ENCODE data around the gene ANKRD37. TPM values are rescaled to one million over a fixed set of nuclear protein-coding genes. Genes with fewer than 3 reads are reported as not detected.
"Not testable (repeated sequence)": the region's sequence is repeated elsewhere in the genome, so short reads cannot be mapped to it uniquely, and the experiment has no call there.

Gene ANKRD37
- polyA plus RNA-seq, 4 donors: 7.4 to 12.7 (median 8.4) TPM

DNA sequence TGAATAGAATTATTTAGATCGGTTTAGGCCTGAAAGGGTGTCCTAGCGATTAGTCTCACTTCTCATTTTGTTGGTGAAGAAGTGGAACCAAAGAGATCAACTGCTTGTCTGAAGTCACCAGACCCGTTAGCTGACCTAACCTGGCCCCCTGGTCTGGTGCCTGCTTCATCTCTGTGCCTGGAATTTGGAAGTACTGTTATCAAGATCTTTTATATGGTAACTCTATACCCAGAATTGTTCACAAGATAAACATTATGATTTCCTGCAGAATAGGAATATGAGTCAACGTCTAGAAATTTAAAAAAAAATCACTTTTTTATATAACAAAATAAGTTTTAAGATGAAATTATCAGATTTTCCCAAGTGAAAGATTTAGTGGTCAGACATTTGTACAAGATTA is 38.1 kb upstream of the ANKRD37 start:
- 79 to 93% (median 86%) methylated on average over 4 of the region's 4 CpGs for WGBS, 3 donors
- no peak overlapping the region for H3K27ac ChIP-seq (ENCODE audit: low read depth in 1 of 3, low read length in 2 of 3)
- no peak for DNase-seq
- no peak overlapping the region for H3K4me3 ChIP-seq (ENCODE audit: low read depth in 1 of 3, low read length in 3 of 3)
- H3K4me1 ChIP-seq (ENCODE audit: control insufficient read depth in 3 of 3, insufficient read depth in 2 of 3, low read depth in 1 of 3, low read length in 2 of 3): no peaks in the 10 kb centered on the region
- no peaks in the 10 kb centered on the region for H3K9me3 ChIP-seq (ENCODE audit: control insufficient read depth in 2 of 2, insufficient read depth in 1 of 2, low read depth in 1 of 2, low read length in 1 of 2)
- no peak for FAIRE-seq
- peaks cover 0 to 13% (median 2%) of the 10 kb centered on the region in 3 donors for H3K36me3 ChIP-seq (ENCODE audit: control insufficient read depth in 3 of 3, insufficient read depth in 2 of 3, low read depth in 1 of 3, low read length in 3 of 3)
- H3K27me3 ChIP-seq (ENCODE audit: control insufficient read depth in 3 of 3, insufficient read depth in 3 of 3, low read length in 3 of 3): no peaks in the 10 kb centered on the region

DNA sequence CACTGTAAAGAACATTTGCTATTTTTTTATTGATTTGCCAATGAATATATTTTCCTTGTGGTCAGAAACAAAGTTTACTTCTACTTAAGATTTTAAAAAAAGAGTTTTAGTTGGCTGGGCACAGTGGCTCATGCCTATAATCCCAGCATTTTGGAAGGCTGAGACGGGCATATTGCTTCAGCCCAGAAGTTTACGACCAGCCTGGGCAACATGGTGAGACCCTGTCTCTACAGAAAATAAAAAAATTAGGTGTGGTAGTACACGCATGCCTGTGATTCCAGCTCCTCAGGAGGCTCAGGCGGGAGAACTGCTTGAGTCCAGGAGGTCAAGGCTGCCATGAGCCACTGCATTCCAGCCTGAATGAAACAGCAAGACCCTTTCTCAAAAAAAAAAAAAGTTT is 37.7 kb upstream of the ANKRD37 start:
- FAIRE-seq: no peak
- WGBS, 3 donors: 88 to 96% (median 94%) methylated on average over 4 of the region's 4 CpGs

DNA sequence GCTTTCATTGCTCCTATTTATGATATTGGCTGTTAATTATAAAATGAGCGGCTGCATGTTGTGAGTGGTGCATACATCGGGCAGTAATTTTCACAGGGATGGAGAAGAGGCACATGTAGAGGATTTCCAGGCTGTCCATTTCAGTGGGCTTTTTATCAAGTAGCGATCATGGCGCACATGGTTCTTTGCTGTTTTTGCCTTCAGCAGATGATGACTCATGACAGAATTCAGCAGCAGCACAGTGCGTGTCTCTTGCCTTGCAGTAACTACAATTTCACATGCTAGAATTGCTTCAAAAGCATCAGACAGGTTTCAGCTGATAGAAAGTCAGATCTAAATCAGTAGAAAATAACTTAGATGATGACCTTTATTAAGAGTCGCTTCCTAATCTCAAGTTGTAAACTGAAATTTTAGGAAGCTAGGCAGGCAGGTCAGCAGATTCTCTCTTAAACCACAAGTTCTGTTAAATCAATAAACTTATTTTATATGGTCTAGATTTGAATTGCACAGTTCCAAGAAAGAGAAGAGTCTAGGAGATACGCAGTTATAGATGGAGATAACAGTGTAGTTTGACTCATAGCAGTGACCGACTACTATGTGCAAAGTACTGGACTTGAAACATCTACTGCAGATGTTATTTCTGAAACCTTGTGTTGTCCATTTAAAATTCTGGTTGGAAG is 36.7 kb upstream of the ANKRD37 start:
- Histone ChIP-seq H3K36me3 (ENCODE audit: control insufficient read depth in 3 of 3, insufficient read depth in 2 of 3, low read depth in 1 of 3, low read length in 3 of 3) (peaks cover 0 to 10% (median 2%) of the 10 kb centered on the region in 3 donors), H3K27ac (ENCODE audit: low read depth in 1 of 3, low read length in 2 of 3) (no peak overlapping the region), H3K4me3 (ENCODE audit: low read depth in 1 of 3, low read length in 3 of 3) (no peak overlapping the region), H3K9me3 (ENCODE audit: control insufficient read depth in 2 of 2, insufficient read depth in 1 of 2, low read depth in 1 of 2, low read length in 1 of 2) (no peaks in the 10 kb centered on the region), H3K4me1 (ENCODE audit: control insufficient read depth in 3 of 3, insufficient read depth in 2 of 3, low read depth in 1 of 3, low read length in 2 of 3) (no peaks in the 10 kb centered on the region), H3K27me3 (ENCODE audit: control insufficient read depth in 3 of 3, insufficient read depth in 3 of 3, low read length in 3 of 3) (no peaks in the 10 kb centered on the region)
- DNase-seq (no peak), FAIRE-seq (no peak)
- 96 to 98% (median 97%) methylated on average over 8 of the region's 8 CpGs for whole genome bisulfite sequencing, 3 donors

More for the DNA sequence above, 37.7 kb upstream of the ANKRD37 start:
- H3K4me3 ChIP-seq (ENCODE audit: low read depth in 1 of 3, low read length in 3 of 3): no peak overlapping the region
- no peaks in the 10 kb centered on the region for H3K27me3 ChIP-seq (ENCODE audit: control insufficient read depth in 3 of 3, insufficient read depth in 3 of 3, low read length in 3 of 3)
- no peaks in the 10 kb centered on the region for H3K4me1 ChIP-seq (ENCODE audit: control insufficient read depth in 3 of 3, insufficient read depth in 2 of 3, low read depth in 1 of 3, low read length in 2 of 3)
- H3K36me3 ChIP-seq (ENCODE audit: control insufficient read depth in 3 of 3, insufficient read depth in 2 of 3, low read depth in 1 of 3, low read length in 3 of 3): peaks cover 0 to 13% (median 2%) of the 10 kb centered on the region in 3 donors
- no peak for DNase-seq
- no peaks in the 10 kb centered on the region for H3K9me3 ChIP-seq (ENCODE audit: control insufficient read depth in 2 of 2, insufficient read depth in 1 of 2, low read depth in 1 of 2, low read length in 1 of 2)
- H3K27ac ChIP-seq (ENCODE audit: low read depth in 1 of 3, low read length in 2 of 3): no peak overlapping the region

GRCh38 chr4:185361872-185362271 is 34.8 kb upstream of the ANKRD37 start:
- peaks cover 0 to 6% (median 2%) of the 10 kb centered on the region in 3 donors for H3K36me3 ChIP-seq (ENCODE audit: control insufficient read depth in 3 of 3, insufficient read depth in 2 of 3, low read depth in 1 of 3, low read length in 3 of 3)
- H3K27ac ChIP-seq (ENCODE audit: low read depth in 1 of 3, low read length in 2 of 3): no peak overlapping the region
- FAIRE-seq (no peak), DNase-seq (no peak)
- no peaks in the 10 kb centered on the region for H3K9me3 ChIP-seq (ENCODE audit: control insufficient read depth in 2 of 2, insufficient read depth in 1 of 2, low read depth in 1 of 2, low read length in 1 of 2)
- no peak overlapping the region for H3K4me3 ChIP-seq (ENCODE audit: low read depth in 1 of 3, low read length in 3 of 3)
- H3K27me3 ChIP-seq (ENCODE audit: control insufficient read depth in 3 of 3, insufficient read depth in 3 of 3, low read length in 3 of 3): no peaks in the 10 kb centered on the region
- WGBS, 3 donors: 83 to 90% (median 87%) methylated on average over 3 of the region's 3 CpGs
- H3K4me1 ChIP-seq (ENCODE audit: control insufficient read depth in 3 of 3, insufficient read depth in 2 of 3, low read depth in 1 of 3, low read length in 2 of 3): no peaks in the 10 kb centered on the region

- FAIRE-seq; H3K27me3 ChIP-seq (ENCODE audit: control insufficient read depth in 3 of 3, insufficient read depth in 3 of 3, low read length in 3 of 3); H3K27ac ChIP-seq (ENCODE audit: low read depth in 1 of 3, low read length in 2 of 3); DNase-seq; H3K9me3 ChIP-seq (ENCODE audit: control insufficient read depth in 2 of 2, insufficient read depth in 1 of 2, low read depth in 1 of 2, low read length in 1 of 2); H3K4me3 ChIP-seq (ENCODE audit: low read depth in 1 of 3, low read length in 3 of 3); H3K4me1 ChIP-seq (ENCODE audit: control insufficient read depth in 3 of 3, insufficient read depth in 2 of 3, low read depth in 1 of 3, low read length in 2 of 3); H3K36me3 ChIP-seq (ENCODE audit: control insufficient read depth in 3 of 3, insufficient read depth in 2 of 3, low read depth in 1 of 3, low read length in 3 of 3): not testable (repeated sequence)
- 83 to 92% (median 90%) methylated on average over 5 to 6 of the region's 6 CpGs for WGBS, 3 donors
Observed at GRCh38 chr4:185362570-185362969, 34.1 kb upstream of the ANKRD37 start.

DNA sequence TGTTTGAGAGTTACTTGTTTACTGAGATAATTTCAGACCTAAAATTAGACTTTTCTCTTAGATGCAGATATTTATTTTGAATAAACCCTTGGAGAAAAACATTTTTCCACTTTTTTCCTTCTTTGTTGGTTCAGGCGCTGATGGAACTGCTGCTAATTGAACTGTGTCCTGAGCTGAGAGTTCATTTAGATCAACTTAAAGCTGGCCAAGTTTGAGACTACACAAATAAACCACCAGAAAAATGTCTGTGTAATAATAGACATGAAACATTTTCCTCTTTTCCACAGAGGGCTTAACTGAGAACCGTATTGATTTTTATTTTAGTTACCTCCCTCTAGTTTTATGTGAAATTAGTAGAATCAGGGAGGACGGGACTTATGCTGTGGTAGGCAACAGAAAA is 33.4 kb upstream of the ANKRD37 start:
- Histone ChIP-seq H3K4me1 (ENCODE audit: control insufficient read depth in 3 of 3, insufficient read depth in 2 of 3, low read depth in 1 of 3, low read length in 2 of 3) (no peaks in the 10 kb centered on the region), H3K27ac (ENCODE audit: low read depth in 1 of 3, low read length in 2 of 3) (no peak overlapping the region), H3K9me3 (ENCODE audit: control insufficient read depth in 2 of 2, insufficient read depth in 1 of 2, low read depth in 1 of 2, low read length in 1 of 2) (no peaks in the 10 kb centered on the region), H3K36me3 (ENCODE audit: control insufficient read depth in 3 of 3, insufficient read depth in 2 of 3, low read depth in 1 of 3, low read length in 3 of 3) (peaks cover 0 to 9% (median 2%) of the 10 kb centered on the region in 3 donors), H3K4me3 (ENCODE audit: low read depth in 1 of 3, low read length in 3 of 3) (no peak overlapping the region), H3K27me3 (ENCODE audit: control insufficient read depth in 3 of 3, insufficient read depth in 3 of 3, low read length in 3 of 3) (no peaks in the 10 kb centered on the region)
- 84 to 94% (median 86%) methylated on average over 3 of the region's 3 CpGs for WGBS, 3 donors
- DNase-seq (no peak), FAIRE-seq (no peak)

- no peak for FAIRE-seq
- DNase-seq: no peak
- H3K27me3 ChIP-seq (ENCODE audit: control insufficient read depth in 3 of 3, insufficient read depth in 3 of 3, low read length in 3 of 3): no peaks in the 10 kb centered on the region
- H3K27ac ChIP-seq (ENCODE audit: low read depth in 1 of 3, low read length in 2 of 3): no peak overlapping the region
- WGBS, 3 donors: 92 to 94% (median 92%) methylated on average over 5 of the region's 5 CpGs
- H3K4me3 ChIP-seq (ENCODE audit: low read depth in 1 of 3, low read length in 3 of 3): no peak overlapping the region
- no peaks in the 10 kb centered on the region for H3K9me3 ChIP-seq (ENCODE audit: control insufficient read depth in 2 of 2, insufficient read depth in 1 of 2, low read depth in 1 of 2, low read length in 1 of 2)
- no peaks in the 10 kb centered on the region for H3K4me1 ChIP-seq (ENCODE audit: control insufficient read depth in 3 of 3, insufficient read depth in 2 of 3, low read depth in 1 of 3, low read length in 2 of 3)
- H3K36me3 ChIP-seq (ENCODE audit: control insufficient read depth in 3 of 3, insufficient read depth in 2 of 3, low read depth in 1 of 3, low read length in 3 of 3): peaks cover 0 to 8% (median 2%) of the 10 kb centered on the region in 3 donors
Observed at GRCh38 chr4:185364886-185365285, 31.8 kb upstream of the ANKRD37 start.

GRCh38 chr4:185369731-185370130 is 26.9 kb upstream of the ANKRD37 start:
- 66 to 78% (median 76%) methylated on average over 3 of the region's 3 CpGs for WGBS, 3 donors
- Histone ChIP-seq H3K9me3 (ENCODE audit: control insufficient read depth in 2 of 2, insufficient read depth in 1 of 2, low read depth in 1 of 2, low read length in 1 of 2) (no peaks in the 10 kb centered on the region), H3K27me3 (ENCODE audit: control insufficient read depth in 3 of 3, insufficient read depth in 3 of 3, low read length in 3 of 3) (no peaks in the 10 kb centered on the region), H3K36me3 (ENCODE audit: control insufficient read depth in 3 of 3, insufficient read depth in 2 of 3, low read depth in 1 of 3, low read length in 3 of 3) (peaks cover 0 to 14% (median 0%) of the 10 kb centered on the region in 3 donors), H3K27ac (ENCODE audit: low read depth in 1 of 3, low read length in 2 of 3) (no peak overlapping the region), H3K4me1 (ENCODE audit: control insufficient read depth in 3 of 3, insufficient read depth in 2 of 3, low read depth in 1 of 3, low read length in 2 of 3) (no peaks in the 10 kb centered on the region), H3K4me3 (ENCODE audit: low read depth in 1 of 3, low read length in 3 of 3) (no peak overlapping the region)
- DNase-seq (no peak), FAIRE-seq (no peak)
